HEK293 (cell line): ENCODE results near the gene METTL16.

Source experiments
- BCL11B ChIP-seq: fragments of 450-650 bp; formaldehyde crosslinking; IDR thresholded peaks from 2 replicates; pipeline ENCODE4 v1.5.1; 2016; ENCODE audit warnings: low read depth, missing biosample characterization, missing genetic modification characterization
- CTCF ChIP-seq: fragments of 450-650 bp; formaldehyde crosslinking; IDR thresholded peaks from 2 replicates; pipeline ENCODE4 v1.5.1; 2016; ENCODE audit warnings: missing biosample characterization, missing genetic modification characterization
- HOXA7 ChIP-seq: sonication (generic); formaldehyde crosslinking; IDR thresholded peaks from 2 replicates; pipeline ENCODE4 v1.8.1; 2022; ENCODE audit warnings: missing genetic modification reagents, borderline replicate concordance
- ZNF112 ChIP-seq: fragments of 450-650 bp; formaldehyde crosslinking; IDR thresholded peaks from 2 replicates; pipeline ENCODE4 v1.5.0; 2017; ENCODE audit warnings: missing biosample characterization, missing genetic modification characterization
- ZNF174 ChIP-seq: fragments of 450-650 bp; formaldehyde crosslinking; IDR thresholded peaks from 2 replicates; pipeline ENCODE4 v1.5.0; 2017; ENCODE audit warnings: missing biosample characterization, mild to moderate bottlenecking, missing genetic modification characterization
- ZNF274 ChIP-seq, 2 experiments: fragments of 200-500 bp in 1 of 2; fragments of 450-650 bp in 1 of 2; sonication (Bioruptor generic) in 1 of 2; formaldehyde crosslinking in 1 of 2; IDR thresholded peaks; 2 replicates each; pipeline versions ENCODE4 v1.5.1 to v1.6.1; 2014 to 2016; ENCODE audit warnings: borderline replicate concordance in 1 of 2, inconsistent platforms in 1 of 2, low read length in 1 of 2, missing biosample characterization in 1 of 2, missing genetic modification characterization in 1 of 2
- ZNF335 ChIP-seq: fragments of 450-650 bp; formaldehyde crosslinking; conservative IDR thresholded peaks from 2 replicates; pipeline ENCODE4 v1.5.1; 2016; ENCODE audit warnings: missing biosample characterization, missing genetic modification characterization
- ZNF629 ChIP-seq: fragments of 450-650 bp; formaldehyde crosslinking; IDR thresholded peaks from 2 replicates; pipeline ENCODE4 v1.5.1; 2017; ENCODE audit warnings: missing biosample characterization, missing genetic modification characterization

GRCh38 chr17:2423271-2423670, 88.4 kb downstream of the METTL16 start:
- TF ChIP-seq ZNF629: no peak
- no peak for TF ChIP-seq ZNF112 (tag by site-specific recombination)
- TF ChIP-seq HOXA7 (CRISPR knock-in tag): no peak
- no peak for TF ChIP-seq ZNF335 (tag by site-specific recombination)
- no peak for TF ChIP-seq ZNF274 (IDR thresholded peaks at IDR 0.05; ENCODE audit: low read length)
- no peak for TF ChIP-seq ZNF274 (tag by site-specific recombination; IDR thresholded peaks at IDR 0.05; ENCODE audit: borderline replicate concordance)
- no peak for TF ChIP-seq ZNF174 (tag by site-specific recombination)
- TF ChIP-seq BCL11B (tag by site-specific recombination): no peak
- TF ChIP-seq CTCF (tag by site-specific recombination): no peak
